ENCODE measurements around the gene MCM7. TPM values are rescaled to one million over a fixed set of nuclear protein-coding genes. Genes with fewer than 3 reads are reported as not detected.

The MCM7 gene
- total RNA-seq, 2 donors from 2014 or later, result 219 to 242 TPM

DNA sequence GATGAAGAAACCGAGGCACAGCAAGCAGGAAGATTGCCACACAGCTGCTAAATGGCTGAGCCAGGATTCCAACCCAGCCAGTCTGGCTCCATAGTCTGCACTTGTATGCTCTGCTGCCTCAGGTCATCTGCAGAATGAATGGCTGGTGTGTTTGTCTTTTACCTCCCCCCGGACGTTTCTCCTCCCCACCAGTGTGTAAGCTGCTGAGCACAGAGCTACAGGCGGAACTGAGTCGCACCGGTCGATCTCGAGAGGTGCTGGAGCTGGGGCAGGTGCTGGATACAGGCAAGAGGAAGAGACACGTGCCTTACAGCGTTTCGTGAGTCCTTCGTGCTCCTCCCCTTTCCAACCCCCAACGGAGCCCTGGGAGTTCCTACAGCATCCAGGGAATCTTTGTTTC is 20.9 kb upstream of the MCM7 start:
- Mint-ChIP-seq H3K36me3 (ENCODE audit: low read depth) (peaks cover 6% of the 10 kb centered on the region), H3K27me3 (ENCODE audit: insufficient read depth) (no peaks in the 10 kb centered on the region), H3K27ac (peak overlapping the region; percentile 64), H3K4me1 (peaks cover 8% of the 10 kb centered on the region), H3K4me3 (no peak overlapping the region), H3K9me3 (no peaks in the 10 kb centered on the region)
- no peak for DNase-seq
- Histone ChIP-seq H3K4me1 (ENCODE audit: control insufficient read depth, insufficient read depth, low read length) (no peaks in the 10 kb centered on the region), H3K27ac (ENCODE audit: low read depth, low read length) (no peak overlapping the region), H3K36me3 (ENCODE audit: control insufficient read depth, insufficient read depth, low read length) (peaks cover 5% of the 10 kb centered on the region), H3K27me3 (ENCODE audit: control insufficient read depth, insufficient read depth, low read length, poor library complexity, severe bottlenecking) (no peaks in the 10 kb centered on the region), H3K9ac (ENCODE audit: extremely low read depth, low read length, poor library complexity, severe bottlenecking) (no peak overlapping the region), H3K4me3 (ENCODE audit: low read length) (no peak overlapping the region), H3K9me3 (ENCODE audit: control insufficient read depth, low read length) (no peaks in the 10 kb centered on the region)
- TF ChIP-seq, protein P1, sequence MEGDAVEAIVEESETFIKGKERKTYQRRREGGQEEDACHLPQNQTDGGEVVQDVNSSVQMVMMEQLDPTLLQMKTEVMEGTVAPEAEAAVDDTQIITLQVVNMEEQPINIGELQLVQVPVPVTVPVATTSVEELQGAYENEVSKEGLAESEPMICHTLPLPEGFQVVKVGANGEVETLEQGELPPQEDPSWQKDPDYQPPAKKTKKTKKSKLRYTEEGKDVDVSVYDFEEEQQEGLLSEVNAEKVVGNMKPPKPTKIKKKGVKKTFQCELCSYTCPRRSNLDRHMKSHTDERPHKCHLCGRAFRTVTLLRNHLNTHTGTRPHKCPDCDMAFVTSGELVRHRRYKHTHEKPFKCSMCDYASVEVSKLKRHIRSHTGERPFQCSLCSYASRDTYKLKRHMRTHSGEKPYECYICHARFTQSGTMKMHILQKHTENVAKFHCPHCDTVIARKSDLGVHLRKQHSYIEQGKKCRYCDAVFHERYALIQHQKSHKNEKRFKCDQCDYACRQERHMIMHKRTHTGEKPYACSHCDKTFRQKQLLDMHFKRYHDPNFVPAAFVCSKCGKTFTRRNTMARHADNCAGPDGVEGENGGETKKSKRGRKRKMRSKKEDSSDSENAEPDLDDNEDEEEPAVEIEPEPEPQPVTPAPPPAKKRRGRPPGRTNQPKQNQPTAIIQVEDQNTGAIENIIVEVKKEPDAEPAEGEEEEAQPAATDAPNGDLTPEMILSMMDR (conservative IDR thresholded peaks at IDR 0.05), result no peak
- WGBS, 2 experiments (ENCODE audit: insufficient coverage in 1 of 2, insufficient read length in 1 of 2), result 83 to 89% methylated on average over 12 to 13 of the region's 13 CpGs

- no peaks in the 10 kb centered on the region for H3K9me3 ChIP-seq (ENCODE audit: control insufficient read depth, low read length)
- H3K4me1 ChIP-seq (ENCODE audit: control insufficient read depth, insufficient read depth, low read length), result no peaks in the 10 kb centered on the region
- peak overlapping the region; percentile 99 for H3K27ac Mint-ChIP-seq
- H3K9me3 Mint-ChIP-seq, result no peaks in the 10 kb centered on the region
- H3K27me3 ChIP-seq (ENCODE audit: control insufficient read depth, insufficient read depth, low read length, poor library complexity, severe bottlenecking), result no peaks in the 10 kb centered on the region
- H3K36me3 Mint-ChIP-seq (ENCODE audit: low read depth), result peaks cover 16% of the 10 kb centered on the region
- H3K4me1 Mint-ChIP-seq, result peaks cover 8% of the 10 kb centered on the region
- no peaks in the 10 kb centered on the region for H3K27me3 Mint-ChIP-seq (ENCODE audit: insufficient read depth)
- H3K9ac ChIP-seq (ENCODE audit: extremely low read depth, low read length, poor library complexity, severe bottlenecking), result no peak overlapping the region
- TF ChIP-seq, protein P1 (conservative IDR thresholded peaks at IDR 0.05), result no peak
- H3K4me3 Mint-ChIP-seq, result peak overlapping the region; percentile 99
- H3K4me3 ChIP-seq (ENCODE audit: low read length), result peak overlapping the region; percentile 95
- DNase-seq, result no peak
- H3K27ac ChIP-seq (ENCODE audit: low read depth, low read length), result no peak overlapping the region
- peaks cover 5% of the 10 kb centered on the region for H3K36me3 ChIP-seq (ENCODE audit: control insufficient read depth, insufficient read depth, low read length)
- WGBS, 2 experiments (ENCODE audit: insufficient coverage in 1 of 2, insufficient read length in 1 of 2), result 58 to 80% methylated on average over 1 of the region's 1 CpG
These were observed 19.5 kb upstream of the MCM7 start for GRCh38 chr7:100120733-100121036.

DNA sequence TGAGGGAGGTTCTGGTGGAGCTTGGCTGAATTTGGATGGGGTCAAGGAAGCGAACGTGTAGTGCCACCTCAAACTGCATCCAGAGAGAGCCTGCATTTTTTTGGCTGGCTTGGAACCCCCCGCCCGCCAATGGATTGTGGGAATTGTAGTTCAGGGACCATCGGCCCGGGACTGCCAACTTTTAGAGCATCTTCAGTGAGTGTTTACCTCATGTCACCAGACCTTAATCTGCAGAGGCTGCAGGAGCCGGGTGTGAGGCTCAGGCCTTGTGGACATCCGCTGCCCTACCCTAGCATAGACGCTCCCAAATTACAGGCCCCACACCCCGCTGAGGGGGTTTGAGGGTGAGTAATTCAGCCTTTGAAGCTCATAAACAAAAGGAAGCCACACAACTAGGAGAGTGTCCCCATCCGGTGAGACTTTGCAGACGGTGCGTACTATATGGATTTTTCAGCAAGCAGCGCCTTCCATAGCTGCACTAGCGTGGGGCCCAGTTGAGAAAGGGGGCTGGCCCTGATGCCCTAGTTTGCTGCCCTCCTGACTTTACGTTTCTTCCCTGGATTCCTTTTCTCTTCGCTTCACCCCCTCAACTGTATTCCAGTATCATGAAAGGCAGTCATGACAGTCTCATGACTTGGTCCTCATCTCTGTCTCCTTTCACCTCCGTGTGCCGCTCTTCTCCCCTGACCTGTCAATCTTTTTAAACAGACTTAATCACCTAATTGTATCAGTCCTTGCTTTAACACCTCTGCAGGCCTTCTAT is 19.0 kb upstream of the MCM7 start:
- Histone ChIP-seq H3K27ac (ENCODE audit: low read depth, low read length) (no peak overlapping the region), H3K4me1 (ENCODE audit: control insufficient read depth, insufficient read depth, low read length) (no peaks in the 10 kb centered on the region), H3K9ac (ENCODE audit: extremely low read depth, low read length, poor library complexity, severe bottlenecking) (peak overlapping the region; percentile 88), H3K36me3 (ENCODE audit: control insufficient read depth, insufficient read depth, low read length) (peaks cover 6% of the 10 kb centered on the region), H3K27me3 (ENCODE audit: control insufficient read depth, insufficient read depth, low read length, poor library complexity, severe bottlenecking) (no peaks in the 10 kb centered on the region), H3K9me3 (ENCODE audit: control insufficient read depth, low read length) (no peaks in the 10 kb centered on the region), H3K4me3 (ENCODE audit: low read length) (peak overlapping the region; percentile 95)
- H3K4me3 Mint-ChIP-seq, result peak overlapping the region; percentile 99
- TF ChIP-seq, protein P1 (conservative IDR thresholded peaks at IDR 0.05), result no peak
- no peaks in the 10 kb centered on the region for H3K9me3 Mint-ChIP-seq
- H3K36me3 Mint-ChIP-seq (ENCODE audit: low read depth), result peaks cover 17% of the 10 kb centered on the region
- H3K27ac Mint-ChIP-seq, result peak overlapping the region; percentile 99
- H3K27me3 Mint-ChIP-seq (ENCODE audit: insufficient read depth), result no peaks in the 10 kb centered on the region
- H3K4me1 Mint-ChIP-seq, result peaks cover 8% of the 10 kb centered on the region
- DNase-seq, result peak; percentile 90
- WGBS, 2 experiments (ENCODE audit: insufficient coverage in 1 of 2, insufficient read length in 1 of 2), result 19 to 33% methylated on average over 12 to 19 of the region's 19 CpGs
